Right lobe of liver (tissue), 4 donors: ENCODE data around the gene RBMS3.

ENCODE experiments used
- CTCF ChIP-seq, 4 donors: fragments of 200-600 bp in 3 of 4; fragments of 450-650 bp in 1 of 4; IDR thresholded peaks; one replicate each; pipeline versions ENCODE4 v1.5.1 to v1.8.0; 2016 to 2022; ENCODE audit warnings: antibody characterized with exemption in 4 of 4, mild to moderate bottlenecking in 2 of 4
- POLR2A ChIP-seq: fragments of 450-650 bp; IDR thresholded peaks from one replicate; pipeline ENCODE4 v1.6.1; 2017; ENCODE audit warnings: antibody characterized with exemption, mild to moderate bottlenecking
- donor health status: DM: no; HTN: no; CAD: no.
- donor health status: DM: no; HTN: no; CAD: no.
- donor health status: DM: no; HTN: yes; CAD: no.

- TF ChIP-seq CTCF (IDR thresholded peaks at IDR 0.05): peak; percentile 53 to 78 (median 72)
- TF ChIP-seq POLR2A: no peak
Measured at GRCh38 chr3:30012941-30013543, 732.2 kb downstream of the RBMS3 start.
